ENCODE measurements around the gene ZNF462.
"Not testable (repeated sequence)": the region's sequence is repeated elsewhere in the genome, so short reads cannot be mapped to it uniquely, and the experiment has no call there.

ZNF462 gene

GRCh38 chr9:106976772-106977171 lies 113.8 kb downstream of the ZNF462 start:
- no peak for TF ChIP-seq CTCF (IDR thresholded peaks at IDR 0.05; ENCODE audit: low read depth, low read length)
- in situ Hi-C loops (cut with HindIII; ENCODE audit: low sequenced_read_pairs), result no loop called here
- H3K4me3 ChIP-seq (ENCODE audit: low read depth, low read length), result no peak overlapping the region
- no peak for DNase-seq (ENCODE audit: low read depth, low spot score)

GRCh38 chr9:106980551-106981101 lies 117.7 kb downstream of the ZNF462 start:
- in situ Hi-C loops (cut with HindIII; ENCODE audit: low sequenced_read_pairs), result no loop called here
- no peak for TF ChIP-seq CTCF (IDR thresholded peaks at IDR 0.05; ENCODE audit: low read depth, low read length)
- H3K4me3 ChIP-seq (ENCODE audit: low read depth, low read length), result no peak overlapping the region
- DNase-seq (ENCODE audit: low read depth, low spot score), result peak; percentile 24

GRCh38 chr9:106981396-106982287 lies 118.7 kb downstream of the ZNF462 start:
- no peak for DNase-seq (ENCODE audit: low read depth, low spot score)
- H3K4me3 ChIP-seq (ENCODE audit: low read depth, low read length), result no peak overlapping the region
- no peak for TF ChIP-seq CTCF (IDR thresholded peaks at IDR 0.05; ENCODE audit: low read depth, low read length)
- in situ Hi-C loops (cut with HindIII; ENCODE audit: low sequenced_read_pairs), result no loop called here

GRCh38 chr9:106982636-106983035 lies 119.7 kb downstream of the ZNF462 start:
- DNase-seq (ENCODE audit: low read depth, low spot score), result no peak
- TF ChIP-seq CTCF (IDR thresholded peaks at IDR 0.05; ENCODE audit: low read depth, low read length), result no peak
- no peak overlapping the region for H3K4me3 ChIP-seq (ENCODE audit: low read depth, low read length)
- in situ Hi-C loops (cut with HindIII; ENCODE audit: low sequenced_read_pairs), result no loop called here

GRCh38 chr9:106983346-106983745 lies 120.4 kb downstream of the ZNF462 start:
- H3K4me3 ChIP-seq (ENCODE audit: low read depth, low read length), result no peak overlapping the region
- DNase-seq (ENCODE audit: low read depth, low spot score), result no peak
- no peak for TF ChIP-seq CTCF (IDR thresholded peaks at IDR 0.05; ENCODE audit: low read depth, low read length)
- in situ Hi-C loops (cut with HindIII; ENCODE audit: low sequenced_read_pairs), result no loop called here

- in situ Hi-C loops (cut with HindIII; ENCODE audit: low sequenced_read_pairs); H3K4me3 ChIP-seq (ENCODE audit: low read depth, low read length); DNase-seq (ENCODE audit: low read depth, low spot score): not testable (repeated sequence)
Observed at GRCh38 chr9:106989904-106990303, 126.9 kb downstream of the ZNF462 start.

- no peak for DNase-seq (ENCODE audit: low read depth, low spot score)
- TF ChIP-seq CTCF (IDR thresholded peaks at IDR 0.05; ENCODE audit: low read depth, low read length), result no peak
- in situ Hi-C loops (cut with HindIII; ENCODE audit: low sequenced_read_pairs), result no loop called here
- no peak overlapping the region for H3K4me3 ChIP-seq (ENCODE audit: low read depth, low read length)
Observed at GRCh38 chr9:106992186-106992585, 129.2 kb downstream of the ZNF462 start.

Data from astrocyte of the spinal cord (primary cell).